Transverse colon (tissue), 4 donors: ENCODE measurements around the gene TMTC2.

Experiments used
- EP300 ChIP-seq: sonication (generic); formaldehyde crosslinking; IDR thresholded peaks from one replicate; pipeline ENCODE4 v1.6.1; 2017; ENCODE audit warnings: antibody characterized with exemption, low read depth
- POLR2A ChIP-seq: fragments of 450-650 bp; IDR thresholded peaks from one replicate; pipeline ENCODE4 v1.6.1; 2016; ENCODE audit warnings: antibody characterized with exemption, mild to moderate bottlenecking, moderate library complexity
- POLR2AphosphoS5 ChIP-seq, 3 donors: sonication (generic); formaldehyde crosslinking; IDR thresholded peaks; one replicate each; pipeline ENCODE4 v1.6.1; 2016; ENCODE audit warnings: antibody characterized with exemption in 3 of 3
- TF ChIP-seq, protein P1 (sequence below), 5 experiments: fragments of 200-600 bp in 3 of 5; fragments of 450-650 bp in 2 of 5; sonication (generic) in 3 of 5; IDR thresholded peaks; 1 replicate in 2 of 5; 2 replicates in 3 of 5; pipeline ENCODE4 v1.5.1; 2016 to 2017; ENCODE audit warnings: antibody characterized with exemption in 5 of 5, inconsistent platforms in 3 of 5, mild to moderate bottlenecking in 2 of 5, moderate library complexity in 1 of 5

DNA sequence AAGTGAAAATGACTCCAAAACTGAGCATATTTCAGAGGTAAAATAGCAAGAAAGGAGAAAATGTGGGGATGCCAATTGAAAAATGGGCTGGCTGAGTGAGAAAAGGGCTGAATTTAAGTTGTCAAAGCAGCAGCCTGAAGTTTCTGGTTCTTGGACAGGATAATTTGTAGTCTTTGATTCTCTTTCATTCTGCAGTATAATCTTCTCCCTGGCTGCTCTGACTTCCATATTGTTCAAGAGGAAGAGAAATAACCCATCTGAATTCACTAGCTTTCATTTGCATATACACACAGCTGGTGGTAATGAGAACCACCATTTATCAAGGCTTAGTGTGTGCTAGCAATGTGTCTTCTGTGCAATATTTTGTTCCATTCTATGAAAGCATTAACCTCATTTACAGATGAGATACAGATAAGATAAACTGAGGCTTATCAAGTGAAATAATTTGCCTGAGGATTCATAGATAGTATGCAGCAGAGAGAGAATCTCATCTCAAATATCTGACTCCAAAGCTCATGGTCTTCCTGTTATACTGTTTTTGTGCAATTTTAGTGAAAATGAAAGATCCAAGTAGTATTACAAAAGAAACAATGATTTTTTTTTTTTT is 184.2 kb downstream of the TMTC2 start:
- TF ChIP-seq, protein P1, sequence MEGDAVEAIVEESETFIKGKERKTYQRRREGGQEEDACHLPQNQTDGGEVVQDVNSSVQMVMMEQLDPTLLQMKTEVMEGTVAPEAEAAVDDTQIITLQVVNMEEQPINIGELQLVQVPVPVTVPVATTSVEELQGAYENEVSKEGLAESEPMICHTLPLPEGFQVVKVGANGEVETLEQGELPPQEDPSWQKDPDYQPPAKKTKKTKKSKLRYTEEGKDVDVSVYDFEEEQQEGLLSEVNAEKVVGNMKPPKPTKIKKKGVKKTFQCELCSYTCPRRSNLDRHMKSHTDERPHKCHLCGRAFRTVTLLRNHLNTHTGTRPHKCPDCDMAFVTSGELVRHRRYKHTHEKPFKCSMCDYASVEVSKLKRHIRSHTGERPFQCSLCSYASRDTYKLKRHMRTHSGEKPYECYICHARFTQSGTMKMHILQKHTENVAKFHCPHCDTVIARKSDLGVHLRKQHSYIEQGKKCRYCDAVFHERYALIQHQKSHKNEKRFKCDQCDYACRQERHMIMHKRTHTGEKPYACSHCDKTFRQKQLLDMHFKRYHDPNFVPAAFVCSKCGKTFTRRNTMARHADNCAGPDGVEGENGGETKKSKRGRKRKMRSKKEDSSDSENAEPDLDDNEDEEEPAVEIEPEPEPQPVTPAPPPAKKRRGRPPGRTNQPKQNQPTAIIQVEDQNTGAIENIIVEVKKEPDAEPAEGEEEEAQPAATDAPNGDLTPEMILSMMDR (IDR thresholded peaks at IDR 0.05) = no peak
- no peak for TF ChIP-seq POLR2A
- TF ChIP-seq EP300 = no peak
- no peak for TF ChIP-seq POLR2AphosphoS5 (IDR thresholded peaks at IDR 0.05)
